ENCODE data around the gene PEX7. TPM values are rescaled to one million over a fixed set of nuclear protein-coding genes. Genes with fewer than 3 reads are reported as not detected.

Gene PEX7
- total and polyA plus RNA-seq, 2 of the 8 experiments (the other 6 are each of a cell fraction or from before 2014, with no cell fraction given) = 6.4 to 11.0 TPM

GRCh38 chr6:136822376-136823127 is at the start of gene PEX7 (continued):
- TF ChIP-seq ATF2 (IDR thresholded peaks at IDR 0.05; ENCODE audit: low read length) (0 out of 2 replicates have a peak, but pooled peaks have one; percentile 27), NANOG (IDR thresholded peaks at IDR 0.05; ENCODE audit: insufficient read depth, low read depth, low read length, poor library complexity, severe bottlenecking) (no peak), CREB1 (IDR thresholded peaks at IDR 0.05) (peak; percentile 9; the same call in 1 of the 2 replicates), ASH2L (IDR thresholded peaks at IDR 0.05; ENCODE audit: low read length) (peak; percentile 65), KDM4A (IDR thresholded peaks at IDR 0.05; ENCODE audit: low read depth, low read length, severe bottlenecking) (peak; percentile 73), RXRA (IDR thresholded peaks at IDR 0.05; ENCODE audit: insufficient read depth, low read depth, low read length) (no peak), POLR2AphosphoS5 (IDR thresholded peaks at IDR 0.05; ENCODE audit: low read depth, low read length) (peak; percentile 84), E2F6 (IDR thresholded peaks at IDR 0.05) (peak; percentile 80), TEAD4 (IDR thresholded peaks at IDR 0.05; ENCODE audit: low read depth, low read length) (no peak), POLR2A (IDR thresholded peaks at IDR 0.05; ENCODE audit: control extremely low read depth in 1 of 2, low read depth in 2 of 2, low read length in 2 of 2) (peak in 1 of 2 experiments; percentile 81; a peak in 2 of 3 replicates), KDM1A (IDR thresholded peaks at IDR 0.05; ENCODE audit: borderline replicate concordance, low read length) (peak; percentile 8; the same call in 1 of the 2 replicates), RBBP5 (IDR thresholded peaks at IDR 0.05; ENCODE audit: borderline replicate concordance, low read depth, low read length) (peak; percentile 39; the same call in 1 of the 2 replicates), PHF8 (conservative IDR thresholded peaks at IDR 0.05; ENCODE audit: low read depth, low read length) (peak; percentile 98), CTBP2 (IDR thresholded peaks at IDR 0.05; ENCODE audit: borderline replicate concordance, insufficient read depth, insufficient read length, low read length) (no peak), EGR1 (IDR thresholded peaks at IDR 0.05; ENCODE audit: borderline replicate concordance, low read depth, low read length) (0 out of 2 replicates have a peak, but pooled peaks have one; percentile 34), TAF7 (optimal IDR thresholded peaks at IDR 0.05; ENCODE audit: borderline replicate concordance, low read depth, low read length) (peak; percentile 16)
- TF ChIP-seq, protein P1, sequence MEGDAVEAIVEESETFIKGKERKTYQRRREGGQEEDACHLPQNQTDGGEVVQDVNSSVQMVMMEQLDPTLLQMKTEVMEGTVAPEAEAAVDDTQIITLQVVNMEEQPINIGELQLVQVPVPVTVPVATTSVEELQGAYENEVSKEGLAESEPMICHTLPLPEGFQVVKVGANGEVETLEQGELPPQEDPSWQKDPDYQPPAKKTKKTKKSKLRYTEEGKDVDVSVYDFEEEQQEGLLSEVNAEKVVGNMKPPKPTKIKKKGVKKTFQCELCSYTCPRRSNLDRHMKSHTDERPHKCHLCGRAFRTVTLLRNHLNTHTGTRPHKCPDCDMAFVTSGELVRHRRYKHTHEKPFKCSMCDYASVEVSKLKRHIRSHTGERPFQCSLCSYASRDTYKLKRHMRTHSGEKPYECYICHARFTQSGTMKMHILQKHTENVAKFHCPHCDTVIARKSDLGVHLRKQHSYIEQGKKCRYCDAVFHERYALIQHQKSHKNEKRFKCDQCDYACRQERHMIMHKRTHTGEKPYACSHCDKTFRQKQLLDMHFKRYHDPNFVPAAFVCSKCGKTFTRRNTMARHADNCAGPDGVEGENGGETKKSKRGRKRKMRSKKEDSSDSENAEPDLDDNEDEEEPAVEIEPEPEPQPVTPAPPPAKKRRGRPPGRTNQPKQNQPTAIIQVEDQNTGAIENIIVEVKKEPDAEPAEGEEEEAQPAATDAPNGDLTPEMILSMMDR (IDR thresholded peaks at IDR 0.05; ENCODE audit: control extremely low read depth in 1 of 3, insufficient read depth in 1 of 3, low read depth in 1 of 3, low read length in 3 of 3) = peak; percentile 67 to 81 (median 69)
- TF ChIP-seq, protein P2, sequence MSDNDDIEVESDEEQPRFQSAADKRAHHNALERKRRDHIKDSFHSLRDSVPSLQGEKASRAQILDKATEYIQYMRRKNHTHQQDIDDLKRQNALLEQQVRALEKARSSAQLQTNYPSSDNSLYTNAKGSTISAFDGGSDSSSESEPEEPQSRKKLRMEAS (IDR thresholded peaks at IDR 0.05) = peak; percentile 95

All from H1 (cell line).